ENCODE results near the gene TGFBR2. TPM values are rescaled to one million over a fixed set of nuclear protein-coding genes. Genes with fewer than 3 reads are reported as not detected.
A peak's percentile ranks its signal among the peaks of the same experiment; 100 is the strongest.

Gene TGFBR2
- total and polyA plus RNA-seq, 2 of the 13 experiments (the other 11 are each of a cell fraction or from before 2014, with no cell fraction given): 82.2 to 187 TPM

- peak; percentile 93 for TF ChIP-seq ARID5B (CRISPR knock-in tag; IDR thresholded peaks at IDR 0.05)
- TF ChIP-seq IRF9 (CRISPR knock-in tag; IDR thresholded peaks at IDR 0.05; ENCODE audit: borderline replicate concordance): no peak
- TF ChIP-seq ZFP36L1 (CRISPR knock-in tag; IDR thresholded peaks at IDR 0.05): peak; percentile 52; the same call in 1 of the 2 replicates
- no peak for TF ChIP-seq ZFX (CRISPR knock-in tag; IDR thresholded peaks at IDR 0.05; ENCODE audit: low read depth)
- TF ChIP-seq ZNF652 (CRISPR knock-in tag; IDR thresholded peaks at IDR 0.05; ENCODE audit: borderline replicate concordance, low read depth): no peak
- TF ChIP-seq NR3C1 (CRISPR knock-in tag; IDR thresholded peaks at IDR 0.05): no peak
- no peak for TF ChIP-seq MZF1 (CRISPR knock-in tag; IDR thresholded peaks at IDR 0.05; ENCODE audit: borderline replicate concordance)
- TF ChIP-seq ZNF609 (CRISPR knock-in tag; IDR thresholded peaks at IDR 0.05; ENCODE audit: borderline replicate concordance): peak; percentile 80; the same call in 1 of the 2 replicates
- no peak for TF ChIP-seq ZBTB3 (CRISPR knock-in tag; IDR thresholded peaks at IDR 0.05; ENCODE audit: borderline replicate concordance, low read depth)
- peak; percentile 49; the same call in 1 of the 2 replicates for TF ChIP-seq FOXK2 (IDR thresholded peaks at IDR 0.05)
- TF ChIP-seq HDAC1 (CRISPR knock-in tag; IDR thresholded peaks at IDR 0.05): peak; percentile 53; the same call in 1 of the 2 replicates
- TF ChIP-seq HNF4A (CRISPR knock-in tag; IDR thresholded peaks at IDR 0.05): peak; percentile 89
- no peak for TF ChIP-seq ZNF564 (CRISPR knock-in tag; IDR thresholded peaks at IDR 0.05)
- peak; percentile 86 for TF ChIP-seq HNF4G (IDR thresholded peaks at IDR 0.05; ENCODE audit: borderline replicate concordance, low read depth, low read length)
- TF ChIP-seq HNF4G (CRISPR knock-in tag; IDR thresholded peaks at IDR 0.05; ENCODE audit: borderline replicate concordance, low read depth): peak; percentile 70; the same call in 1 of the 2 replicates
- no peak for TF ChIP-seq FOXA1 (IDR thresholded peaks at IDR 0.05)
- peak; percentile 26; the same call in 1 of the 2 replicates for TF ChIP-seq FOXA1 (CRISPR knock-in tag; IDR thresholded peaks at IDR 0.05)
Measured at GRCh38 chr3:30625541-30626438, 19.4 kb downstream of the TGFBR2 start (continued).

Measured in HepG2 (cell line).